PC-9 (cell line): ENCODE data around the gene TDP1. TPM values are rescaled to one million over a fixed set of nuclear protein-coding genes. Genes with fewer than 3 reads are reported as not detected.
A peak's percentile ranks its signal among the peaks of the same experiment; 100 is the strongest.
"Not testable (repeated sequence)": the region's sequence is repeated elsewhere in the genome, so short reads cannot be mapped to it uniquely, and the experiment has no call there.

Source experiments
- BruUV-seq: library from RNA; stranded (reverse); fragments of 400-500 nt; replicated peaks from 2 replicates; lab custom pipeline; 2021; lab: Mats Ljungman, UMichigan
- CTCF ChIA-PET: fragments of 300-600 bp; sonication (Branson Sonifier 250); formaldehyde crosslinking; loops from one replicate; lab custom pipeline; 2022; ENCODE audit warnings: antibody characterized with exemption; lab: Charles Lee
- POLR2A ChIA-PET: fragments of 300-600 bp; sonication (Branson Sonifier 250); formaldehyde crosslinking; loops from one replicate; lab custom pipeline; 2022; ENCODE audit warnings: antibody characterized with exemption; ENCODE audit not compliant: unreplicated experiment; lab: Charles Lee
- DNase-seq, 2 experiments: peaks; one replicate each; pipeline versions ENCODE4 v3.0.0 to v3.0.0-alpha.2; 2015 to 2022; ENCODE audit warnings: mixed read lengths in 1 of 2
- H2AFZ ChIP-seq: fragments of 200-600 bp; sonication (generic); 2 replicates; pipeline ENCODE4 v1.8.1; 2017; ENCODE audit warnings: antibody characterized with exemption
- H3F3A ChIP-seq: fragments of 200-600 bp; sonication (generic); 2 replicates; pipeline ENCODE4 v1.8.1; 2017; ENCODE audit warnings: antibody characterized with exemption, mild to moderate bottlenecking, low read depth; ENCODE audit not compliant: insufficient read depth
- H3K27ac ChIP-seq: fragments of 200-600 bp; sonication (generic); 2 replicates; pipeline ENCODE4 v1.6.1; 2016; ENCODE audit warnings: mixed run types
- H3K27me3 ChIP-seq: fragments of 200-600 bp; sonication (generic); 2 replicates; pipeline ENCODE4 v1.6.1; 2016; ENCODE audit warnings: low read depth, mixed run types; ENCODE audit not compliant: insufficient read depth
- H3K36me3 ChIP-seq: fragments of 200-600 bp; sonication (generic); 2 replicates; pipeline ENCODE4 v1.6.1; 2016; ENCODE audit warnings: low read depth, mixed run types
- H3K4me1 ChIP-seq: fragments of 200-600 bp; sonication (generic); replicated peaks from 2 replicates; pipeline ENCODE4 v1.6.1; 2016; ENCODE audit warnings: mixed run types; ENCODE audit not compliant: insufficient read depth
- H3K4me2 ChIP-seq: fragments of 200-600 bp; sonication (generic); 2 replicates; pipeline ENCODE4 v1.6.1; 2017; ENCODE audit warnings: mixed run types
- H3K4me3 ChIP-seq: fragments of 200-600 bp; sonication (generic); 2 replicates; pipeline ENCODE4 v1.6.1; 2016; ENCODE audit warnings: mixed run types
- H3K79me2 ChIP-seq: fragments of 200-600 bp; sonication (generic); 2 replicates; pipeline ENCODE4 v1.6.1; 2017; ENCODE audit warnings: low read depth, mixed run types
- H3K9me2 ChIP-seq: fragments of 200-600 bp; sonication (generic); 2 replicates; pipeline ENCODE4 v1.8.1; 2017; ENCODE audit warnings: mild to moderate bottlenecking; ENCODE audit not compliant: insufficient read depth
- H3K9me3 ChIP-seq: fragments of 200-600 bp; sonication (generic); 2 replicates; pipeline ENCODE4 v1.8.1; 2016; ENCODE audit warnings: low read depth; ENCODE audit not compliant: insufficient read depth
- H4K20me1 ChIP-seq: fragments of 200-600 bp; sonication (generic); 2 replicates; pipeline ENCODE4 v1.8.1; 2017; ENCODE audit not compliant: insufficient read depth
- EZH2 ChIP-seq: fragments of 200-600 bp; sonication (generic); IDR thresholded peaks from 2 replicates; pipeline ENCODE4 v1.8.0; 2017; ENCODE audit warnings: antibody characterized with exemption, low read depth
- intact Hi-C: fragments of 100-400 bp; cut with micrococcal nuclease; formaldehyde crosslinking; loops from one replicate; pipeline ENCODE4 v1.10.0; 2022; ENCODE audit not compliant: unreplicated experiment
- total RNA-seq: library from RNA; stranded (reverse); gene quantifications from 2 replicates; pipeline ENCODE4 v1.2.3, GENCODE V29; 2021
- TF ChIP-seq, protein P1 (sequence below): fragments of 200-600 bp; sonication (generic); conservative IDR thresholded peaks from 2 replicates; pipeline ENCODE4 v1.6.1; 2017; ENCODE audit warnings: mixed run types, antibody characterized with exemption, mild to moderate bottlenecking, moderate library complexity

Gene TDP1
- total RNA-seq, 1 experiment from 2014 or later, result 12.8 TPM

DNA sequence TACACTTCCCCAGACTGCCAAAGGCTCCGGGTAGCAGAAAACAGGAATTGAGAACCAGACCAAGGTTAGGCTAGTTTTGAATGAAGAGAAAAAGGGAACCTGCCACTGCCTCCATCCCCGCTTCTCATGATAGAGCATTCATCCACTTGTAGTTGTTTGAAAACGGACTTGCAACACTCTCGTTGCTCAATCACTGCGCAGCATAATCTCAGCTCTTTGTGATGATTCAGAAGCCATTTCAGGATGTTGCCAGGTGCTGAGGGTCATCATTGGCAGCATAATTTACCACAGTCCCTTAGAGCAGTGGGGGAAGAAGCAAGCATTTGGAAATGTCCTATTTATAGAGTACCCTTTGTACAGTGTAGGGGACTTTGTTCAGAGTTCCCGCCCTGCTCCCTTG lies 131.7 kb downstream of the TDP1 start:
- peak overlapping the region; percentile 57 for H3K4me2 ChIP-seq
- TF ChIP-seq, protein P1, sequence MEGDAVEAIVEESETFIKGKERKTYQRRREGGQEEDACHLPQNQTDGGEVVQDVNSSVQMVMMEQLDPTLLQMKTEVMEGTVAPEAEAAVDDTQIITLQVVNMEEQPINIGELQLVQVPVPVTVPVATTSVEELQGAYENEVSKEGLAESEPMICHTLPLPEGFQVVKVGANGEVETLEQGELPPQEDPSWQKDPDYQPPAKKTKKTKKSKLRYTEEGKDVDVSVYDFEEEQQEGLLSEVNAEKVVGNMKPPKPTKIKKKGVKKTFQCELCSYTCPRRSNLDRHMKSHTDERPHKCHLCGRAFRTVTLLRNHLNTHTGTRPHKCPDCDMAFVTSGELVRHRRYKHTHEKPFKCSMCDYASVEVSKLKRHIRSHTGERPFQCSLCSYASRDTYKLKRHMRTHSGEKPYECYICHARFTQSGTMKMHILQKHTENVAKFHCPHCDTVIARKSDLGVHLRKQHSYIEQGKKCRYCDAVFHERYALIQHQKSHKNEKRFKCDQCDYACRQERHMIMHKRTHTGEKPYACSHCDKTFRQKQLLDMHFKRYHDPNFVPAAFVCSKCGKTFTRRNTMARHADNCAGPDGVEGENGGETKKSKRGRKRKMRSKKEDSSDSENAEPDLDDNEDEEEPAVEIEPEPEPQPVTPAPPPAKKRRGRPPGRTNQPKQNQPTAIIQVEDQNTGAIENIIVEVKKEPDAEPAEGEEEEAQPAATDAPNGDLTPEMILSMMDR, result no peak
- TF ChIP-seq EZH2, result no peak
- H3K4me1 ChIP-seq, result peaks cover 24% of the 10 kb centered on the region
- ChIA-PET POLR2A (no interaction called here), CTCF (no interaction called here)
- H3K27ac ChIP-seq, result no peak overlapping the region
- H3K9me3 ChIP-seq, result no peaks in the 10 kb centered on the region
- no peaks in the 10 kb centered on the region for H3K9me2 ChIP-seq
- H3K79me2 ChIP-seq, result no peaks in the 10 kb centered on the region
- no peaks in the 10 kb centered on the region; the same call in 1 of the 2 replicates for H3F3A ChIP-seq
- peak in 1 of 2 experiments; percentile 85 for DNase-seq
- BruUV-seq, result no TSS peak
- no peak overlapping the region for H3K4me3 ChIP-seq
- intact Hi-C loops, result no loop called here
- H3K36me3 ChIP-seq, result no peaks in the 10 kb centered on the region
- no peak overlapping the region for H2AFZ ChIP-seq
- H4K20me1 ChIP-seq, result no peaks in the 10 kb centered on the region
- H3K27me3 ChIP-seq, result no peaks in the 10 kb centered on the region

GRCh38 chr14:90088176-90088575 lies 132.4 kb downstream of the TDP1 start:
- Histone ChIP-seq H3K9me2 (no peaks in the 10 kb centered on the region), H3K27ac (0 out of 2 replicates have a peak overlapping the region, but pooled peaks have one; percentile 37), H3K36me3 (no peaks in the 10 kb centered on the region), H3K9me3 (no peaks in the 10 kb centered on the region), H3K27me3 (no peaks in the 10 kb centered on the region), H2AFZ (no peak overlapping the region), H3K4me2 (peak overlapping the region; percentile 57; the same call in 1 of the 2 replicates), H3K4me3 (no peak overlapping the region), H4K20me1 (no peaks in the 10 kb centered on the region), H3K79me2 (no peaks in the 10 kb centered on the region), H3K4me1 (peaks cover 26% of the 10 kb centered on the region), H3F3A (no peaks in the 10 kb centered on the region; the same call in 1 of the 2 replicates)
- DNase-seq, result no peak
- no TSS peak for BruUV-seq
- ChIA-PET POLR2A (no interaction called here), CTCF (no interaction called here)
- TF ChIP-seq EZH2, result no peak
- TF ChIP-seq, protein P1, result no peak
- intact Hi-C loops, result no loop called here

- H3K79me2 ChIP-seq, H3K27me3 ChIP-seq, H3K9me2 ChIP-seq, H2AFZ ChIP-seq, BruUV-seq, H3K36me3 ChIP-seq, CTCF ChIA-PET, POLR2A ChIA-PET, H3F3A ChIP-seq, intact Hi-C loops, H3K4me3 ChIP-seq, H3K4me2 ChIP-seq, H3K9me3 ChIP-seq, H3K27ac ChIP-seq, DNase-seq, H4K20me1 ChIP-seq: not testable (repeated sequence)
- H3K4me1 ChIP-seq, result peaks cover 38% of the 10 kb centered on the region
These were observed 133.8 kb downstream of the TDP1 start for GRCh38 chr14:90089486-90089885.

- H2AFZ ChIP-seq, result no peak overlapping the region
- H3F3A ChIP-seq, result peaks cover 8% of the 10 kb centered on the region
- H3K27ac ChIP-seq, result no peak overlapping the region
- intact Hi-C loops, result no loop called here
- no peak overlapping the region for H3K4me3 ChIP-seq
- H3K9me2 ChIP-seq, result no peaks in the 10 kb centered on the region
- TF ChIP-seq, protein P1, result no peak
- no peaks in the 10 kb centered on the region for H3K27me3 ChIP-seq
- peak in 1 of 2 experiments; percentile 73 for DNase-seq
- CTCF ChIA-PET, result no interaction called here
- H3K36me3 ChIP-seq, result no peaks in the 10 kb centered on the region
- H3K4me2 ChIP-seq, result peak overlapping the region; percentile 34; the same call in 1 of the 2 replicates
- no peaks in the 10 kb centered on the region for H4K20me1 ChIP-seq
- peaks cover 42% of the 10 kb centered on the region for H3K4me1 ChIP-seq
- POLR2A ChIA-PET, result no interaction called here
- no peaks in the 10 kb centered on the region for H3K79me2 ChIP-seq
- BruUV-seq, result no TSS peak
- no peaks in the 10 kb centered on the region for H3K9me3 ChIP-seq
These were observed 135.7 kb downstream of the TDP1 start for GRCh38 chr14:90091393-90091792.
